ENCODE data around the gene DYSF.

DNA sequence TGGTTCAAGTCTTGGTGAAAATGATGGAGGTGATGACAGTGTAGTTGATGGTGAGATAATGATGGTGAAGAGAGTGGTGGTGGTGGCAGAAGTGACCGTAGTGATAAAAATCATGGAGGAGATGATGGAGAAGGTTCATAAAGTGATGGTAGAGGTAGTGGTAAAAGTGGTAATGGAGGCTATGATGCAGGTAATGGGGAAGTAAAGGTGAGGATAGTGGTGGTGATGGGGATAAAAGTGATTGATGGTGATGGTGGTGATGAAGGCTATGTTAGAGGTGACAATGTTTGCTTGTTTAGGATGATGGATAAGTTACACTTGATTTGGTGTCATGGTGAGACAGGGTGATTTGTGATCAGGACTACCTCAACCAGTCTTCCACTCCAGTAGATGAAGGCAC, 268.9 kb downstream of the DYSF start:
- TF ChIP-seq, protein P1, sequence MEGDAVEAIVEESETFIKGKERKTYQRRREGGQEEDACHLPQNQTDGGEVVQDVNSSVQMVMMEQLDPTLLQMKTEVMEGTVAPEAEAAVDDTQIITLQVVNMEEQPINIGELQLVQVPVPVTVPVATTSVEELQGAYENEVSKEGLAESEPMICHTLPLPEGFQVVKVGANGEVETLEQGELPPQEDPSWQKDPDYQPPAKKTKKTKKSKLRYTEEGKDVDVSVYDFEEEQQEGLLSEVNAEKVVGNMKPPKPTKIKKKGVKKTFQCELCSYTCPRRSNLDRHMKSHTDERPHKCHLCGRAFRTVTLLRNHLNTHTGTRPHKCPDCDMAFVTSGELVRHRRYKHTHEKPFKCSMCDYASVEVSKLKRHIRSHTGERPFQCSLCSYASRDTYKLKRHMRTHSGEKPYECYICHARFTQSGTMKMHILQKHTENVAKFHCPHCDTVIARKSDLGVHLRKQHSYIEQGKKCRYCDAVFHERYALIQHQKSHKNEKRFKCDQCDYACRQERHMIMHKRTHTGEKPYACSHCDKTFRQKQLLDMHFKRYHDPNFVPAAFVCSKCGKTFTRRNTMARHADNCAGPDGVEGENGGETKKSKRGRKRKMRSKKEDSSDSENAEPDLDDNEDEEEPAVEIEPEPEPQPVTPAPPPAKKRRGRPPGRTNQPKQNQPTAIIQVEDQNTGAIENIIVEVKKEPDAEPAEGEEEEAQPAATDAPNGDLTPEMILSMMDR (conservative IDR thresholded peaks at IDR 0.05; ENCODE audit: low read length), result no peak
- TF ChIP-seq EZH2phosphoT487 (IDR thresholded peaks at IDR 0.05; ENCODE audit: borderline replicate concordance), result no peak
